ENCODE data around the gene LRP5. TPM values are rescaled to one million over a fixed set of nuclear protein-coding genes. Genes with fewer than 3 reads are reported as not detected.

LRP5 gene
- total and polyA plus RNA-seq, 2 experiments from 2014 or later = 26.9 to 51.1 TPM

GRCh38 chr11:68406324-68407313 lies 94.2 kb downstream of the LRP5 start (continued):
- TF ChIP-seq ETS1 (IDR thresholded peaks at IDR 0.05) (no peak), POLR2AphosphoS5 (IDR thresholded peaks at IDR 0.05; ENCODE audit: low read depth) (no peak), REST (IDR thresholded peaks at IDR 0.05; ENCODE audit: unreplicated experiment) (no peak)

- peaks cover 45% of the 10 kb centered on the region for H3K36me3 Mint-ChIP-seq (ENCODE audit: low read depth)
These were observed 96.1 kb downstream of the LRP5 start for GRCh38 chr11:68408512-68408911.

More at GRCh38 chr11:68408512-68408911, 96.1 kb downstream of the LRP5 start:
- no peak overlapping the region for H3K4me3 Mint-ChIP-seq
- H3K4me2 ChIP-seq = no peak overlapping the region
- H4K20me1 ChIP-seq (replicated peaks; ENCODE audit: insufficient read depth) = no peaks in the 10 kb centered on the region
- DNase-seq (ENCODE audit: low spot score) (no peak), ATAC-seq (no peak)
- H3K9me2 ChIP-seq (ENCODE audit: insufficient read depth) = no peaks in the 10 kb centered on the region
- no peak overlapping the region for H3K27ac Mint-ChIP-seq
- no peaks in the 10 kb centered on the region for H3K9me3 Mint-ChIP-seq
- no peak overlapping the region for H3K27ac ChIP-seq (ENCODE audit: low read depth)
- H3K79me2 ChIP-seq (replicated peaks; ENCODE audit: insufficient read depth) = no peaks in the 10 kb centered on the region
- no peaks in the 10 kb centered on the region for H3K27me3 ChIP-seq (ENCODE audit: insufficient read depth)
- H3K4me1 Mint-ChIP-seq = no peaks in the 10 kb centered on the region
- peaks cover 4% of the 10 kb centered on the region for H3K27me3 Mint-ChIP-seq (ENCODE audit: insufficient read depth, low read depth, poor library complexity)
- peaks cover 5% of the 10 kb centered on the region for H3K36me3 ChIP-seq (ENCODE audit: insufficient read depth)
- H3F3A ChIP-seq (replicated peaks; ENCODE audit: low read depth) = no peaks in the 10 kb centered on the region
- TF ChIP-seq STAT1 (IDR thresholded peaks at IDR 0.05; ENCODE audit: unreplicated experiment) (no peak), REST (IDR thresholded peaks at IDR 0.05; ENCODE audit: unreplicated experiment) (no peak), JUNB (IDR thresholded peaks at IDR 0.05; ENCODE audit: unreplicated experiment) (no peak), ZNF462 (CRISPR knock-in tag; IDR thresholded peaks at IDR 0.05) (no peak), ZNF114 (CRISPR knock-in tag; IDR thresholded peaks at IDR 0.05) (no peak)
- no peaks in the 10 kb centered on the region for H3K4me1 ChIP-seq (ENCODE audit: insufficient read depth)
- no peak overlapping the region for H2AFZ ChIP-seq
- H3K4me3 ChIP-seq = no peak overlapping the region
